HG02973 (cell line): Measurements from ENCODE around the gene NMBR.
"Not testable (repeated sequence)": the region's sequence is repeated elsewhere in the genome, so short reads cannot be mapped to it uniquely, and the experiment has no call there.

Experiments
- ATAC-seq: cut with Tn5 transposase; IDR thresholded peaks from one replicate; pipeline ENCODE4 v1.9.1; 2021; ENCODE audit warnings: moderate library complexity; ENCODE audit not compliant: unreplicated experiment

The NMBR gene

GRCh38 chr6:142071981-142072380 is 74.9 kb downstream of the NMBR start:
- no peak for ATAC-seq

GRCh38 chr6:142068416-142068815 is 78.5 kb downstream of the NMBR start:
- no peak for ATAC-seq

GRCh38 chr6:142062861-142063260 is 84.1 kb downstream of the NMBR start:
- ATAC-seq = not testable (repeated sequence)

- ATAC-seq = no peak
These were observed 88.2 kb downstream of the NMBR start for GRCh38 chr6:142058551-142059290.

- ATAC-seq = peak; percentile 85
These were observed 91.7 kb downstream of the NMBR start for GRCh38 chr6:142055219-142055618.

GRCh38 chr6:142051404-142051803 is 95.5 kb downstream of the NMBR start:
- ATAC-seq = no peak

GRCh38 chr6:142048593-142048980 is 98.3 kb downstream of the NMBR start:
- no peak for ATAC-seq

- ATAC-seq = no peak
These were observed 98.9 kb downstream of the NMBR start for GRCh38 chr6:142047934-142048592.

- ATAC-seq = no peak
These were observed 101.3 kb downstream of the NMBR start for GRCh38 chr6:142045380-142046278.

- ATAC-seq = no peak
These were observed 111.0 kb downstream of the NMBR start for GRCh38 chr6:142035890-142036289.

- no peak for ATAC-seq
These were observed 115.9 kb downstream of the NMBR start for GRCh38 chr6:142031035-142031434.

- ATAC-seq = no peak
These were observed 116.8 kb downstream of the NMBR start for GRCh38 chr6:142030115-142030619.

- no peak for ATAC-seq
These were observed 118.4 kb downstream of the NMBR start for GRCh38 chr6:142028527-142028926.

- ATAC-seq = not testable (repeated sequence)
These were observed 119.1 kb downstream of the NMBR start for GRCh38 chr6:142027804-142028203.

- ATAC-seq = no peak
These were observed 119.8 kb downstream of the NMBR start for GRCh38 chr6:142027074-142027473.

- no peak for ATAC-seq
These were observed 120.5 kb downstream of the NMBR start for GRCh38 chr6:142026471-142026870.
